HEK293 (cell line): ENCODE measurements around the gene PARD6B.

Source experiments
- CTCF ChIP-seq: fragments of 450-650 bp; formaldehyde crosslinking; IDR thresholded peaks from 2 replicates; pipeline ENCODE4 v1.5.1; 2016; ENCODE audit warnings: missing biosample characterization, missing genetic modification characterization
- KLF7 ChIP-seq: fragments of 450-650 bp; formaldehyde crosslinking; IDR thresholded peaks from 2 replicates; pipeline ENCODE4 v1.5.1; 2016; ENCODE audit warnings: missing biosample characterization, missing genetic modification characterization, borderline replicate concordance
- MYNN ChIP-seq: fragments of 450-650 bp; formaldehyde crosslinking; IDR thresholded peaks from 2 replicates; pipeline ENCODE4 v1.5.1; 2016; ENCODE audit warnings: missing biosample characterization, missing genetic modification characterization, borderline replicate concordance
- REST ChIP-seq: fragments of 450-650 bp; formaldehyde crosslinking; IDR thresholded peaks from 2 replicates; pipeline ENCODE4 v1.5.1; 2016; ENCODE audit warnings: missing biosample characterization, missing genetic modification characterization
- SALL2 ChIP-seq: fragments of 450-650 bp; formaldehyde crosslinking; IDR thresholded peaks from 2 replicates; pipeline ENCODE4 v1.5.0; 2017; ENCODE audit warnings: missing biosample characterization, mild to moderate bottlenecking, missing genetic modification characterization, borderline replicate concordance
- TCF7L2 ChIP-seq: IDR thresholded peaks from 2 replicates; pipeline ENCODE4 v1.6.1; 2011; ENCODE audit warnings: low read depth, mild to moderate bottlenecking, inconsistent platforms, low read length, moderate library complexity, borderline replicate concordance
- ZFP3 ChIP-seq: fragments of 450-650 bp; formaldehyde crosslinking; IDR thresholded peaks from 2 replicates; pipeline ENCODE4 v1.5.1; 2016; ENCODE audit warnings: low read depth, missing biosample characterization, missing genetic modification characterization
- ZNF248 ChIP-seq: fragments of 450-650 bp; formaldehyde crosslinking; IDR thresholded peaks from 2 replicates; pipeline ENCODE4 v1.5.1; 2017; ENCODE audit warnings: missing biosample characterization, missing genetic modification characterization
- ZNF555 ChIP-seq: fragments of 450-650 bp; formaldehyde crosslinking; conservative IDR thresholded peaks from 2 replicates; pipeline ENCODE4 v1.5.1; 2017; ENCODE audit warnings: missing biosample characterization, mild to moderate bottlenecking, missing genetic modification characterization, inconsistent platforms
- ZNF585B ChIP-seq: fragments of 450-650 bp; formaldehyde crosslinking; IDR thresholded peaks from 2 replicates; pipeline ENCODE4 v1.5.1; 2016; ENCODE audit warnings: missing biosample characterization, missing genetic modification characterization
- ZNF670 ChIP-seq: fragments of 450-650 bp; formaldehyde crosslinking; IDR thresholded peaks from 2 replicates; pipeline ENCODE4 v1.5.1; 2016; ENCODE audit warnings: missing biosample characterization, missing genetic modification characterization, low read depth

GRCh38 chr20:50686821-50687220, 44.6 kb upstream of the PARD6B start:
- TF ChIP-seq CTCF (no peak), ZFP3 (tag by site-specific recombination) (no peak), TCF7L2 (no peak), MYNN (no peak), REST (tag by site-specific recombination) (no peak), ZNF670 (tag by site-specific recombination) (no peak), KLF7 (no peak), ZNF248 (no peak), ZNF555 (tag by site-specific recombination) (no peak), ZNF585B (tag by site-specific recombination) (no peak), SALL2 (no peak)
